Nephron progenitor cell (in vitro differentiated cells): ENCODE results near the gene MIS12.

Experiments used
- DNase-seq: peaks from one replicate; pipeline ENCODE4 v3.0.0; 2021
- H3K27ac Mint-ChIP-seq: 2 replicates; pipeline ENCODE4 v1.8.0; 2021; ENCODE audit warnings: mild to moderate bottlenecking, moderate library complexity, mixed read lengths
- H3K27me3 Mint-ChIP-seq: 2 replicates; pipeline ENCODE4 v1.8.0; 2021; ENCODE audit warnings: mild to moderate bottlenecking, low read depth, mixed read lengths; ENCODE audit not compliant: poor library complexity
- H3K36me3 Mint-ChIP-seq: 2 replicates; pipeline ENCODE4 v1.8.0; 2021; ENCODE audit warnings: low read depth, mixed read lengths
- H3K4me1 Mint-ChIP-seq: 2 replicates; pipeline ENCODE4 v1.8.0; 2021; ENCODE audit warnings: mixed read lengths
- H3K4me3 Mint-ChIP-seq: 2 replicates; pipeline ENCODE4 v1.8.0; 2021; ENCODE audit warnings: mild to moderate bottlenecking, moderate library complexity, mixed read lengths
- H3K9me3 Mint-ChIP-seq: 2 replicates; pipeline ENCODE4 v1.8.0; 2021; ENCODE audit warnings: mild to moderate bottlenecking, moderate library complexity, mixed read lengths
- CTCF ChIP-seq: fragments of 200-600 bp; sonication (generic); IDR thresholded peaks from 2 replicates; pipeline ENCODE4 v1.5.0; 2021; ENCODE audit warnings: antibody characterized with exemption

The MIS12 gene

GRCh38 chr17:5523249-5523648, 36.9 kb downstream of the MIS12 start:
- H3K4me1 Mint-ChIP-seq: peaks cover 42% of the 10 kb centered on the region
- no peak for TF ChIP-seq CTCF
- no peak overlapping the region for H3K27ac Mint-ChIP-seq
- peaks cover 15% of the 10 kb centered on the region for H3K27me3 Mint-ChIP-seq
- no peak overlapping the region for H3K4me3 Mint-ChIP-seq
- no peak for DNase-seq
- H3K36me3 Mint-ChIP-seq: no peaks in the 10 kb centered on the region
- H3K9me3 Mint-ChIP-seq: no peaks in the 10 kb centered on the region

- peak; percentile 78 for DNase-seq
- Mint-ChIP-seq H3K9me3 (peaks cover 5% of the 10 kb centered on the region), H3K4me3 (peak overlapping the region; percentile 63), H3K4me1 (peaks cover 60% of the 10 kb centered on the region), H3K27ac (peak overlapping the region; percentile 98), H3K27me3 (peaks cover 16% of the 10 kb centered on the region), H3K36me3 (peaks cover 5% of the 10 kb centered on the region)
- no peak for TF ChIP-seq CTCF
Measured at GRCh38 chr17:5526821-5527598, 40.6 kb downstream of the MIS12 start.

GRCh38 chr17:5527601-5528250, 41.4 kb downstream of the MIS12 start:
- Mint-ChIP-seq H3K36me3 (peaks cover 5% of the 10 kb centered on the region), H3K4me3 (no peak overlapping the region), H3K27me3 (peaks cover 16% of the 10 kb centered on the region), H3K4me1 (peaks cover 65% of the 10 kb centered on the region), H3K27ac (peak overlapping the region; percentile 98), H3K9me3 (peaks cover 5% of the 10 kb centered on the region)
- DNase-seq: no peak
- no peak for TF ChIP-seq CTCF

GRCh38 chr17:5530265-5531084, 44.1 kb downstream of the MIS12 start:
- H3K9me3 Mint-ChIP-seq: peaks cover 5% of the 10 kb centered on the region
- DNase-seq: no peak
- TF ChIP-seq CTCF: no peak
- no peak overlapping the region for H3K4me3 Mint-ChIP-seq
- H3K4me1 Mint-ChIP-seq: peaks cover 75% of the 10 kb centered on the region
- H3K36me3 Mint-ChIP-seq: peaks cover 5% of the 10 kb centered on the region
- H3K27ac Mint-ChIP-seq: no peak overlapping the region
- peaks cover 7% of the 10 kb centered on the region for H3K27me3 Mint-ChIP-seq

GRCh38 chr17:5531085-5531418, 44.7 kb downstream of the MIS12 start:
- peaks cover 5% of the 10 kb centered on the region for H3K36me3 Mint-ChIP-seq
- H3K9me3 Mint-ChIP-seq: peaks cover 5% of the 10 kb centered on the region
- no peak for TF ChIP-seq CTCF
- peaks cover 73% of the 10 kb centered on the region for H3K4me1 Mint-ChIP-seq
- DNase-seq: no peak
- H3K4me3 Mint-ChIP-seq: no peak overlapping the region
- H3K27ac Mint-ChIP-seq: no peak overlapping the region
- H3K27me3 Mint-ChIP-seq: peaks cover 4% of the 10 kb centered on the region
